ENCODE data around the gene PEX11G. TPM values are rescaled to one million over a fixed set of nuclear protein-coding genes. Genes with fewer than 3 reads are reported as not detected.

Gene PEX11G
- total RNA-seq, 3 donors from 2014 or later = 0.76 to 1.1 (median 0.90) TPM

GRCh38 chr19:7526059-7526929, 37.5 kb upstream of the PEX11G start:
- DNase-seq (no peak), ATAC-seq (no peak)
- H3K27me3 Mint-ChIP-seq (ENCODE audit: low read depth) = no peaks in the 10 kb centered on the region
- peaks cover 14% of the 10 kb centered on the region for H3K4me1 Mint-ChIP-seq (ENCODE audit: low read depth)
- no peaks in the 10 kb centered on the region for H3K9me3 Mint-ChIP-seq
- H3K36me3 Mint-ChIP-seq (ENCODE audit: insufficient read depth) = no peaks in the 10 kb centered on the region
- no peak overlapping the region for H3K4me3 Mint-ChIP-seq

GRCh38 chr19:7524992-7525739, 36.3 kb upstream of the PEX11G start:
- Mint-ChIP-seq H3K4me1 (ENCODE audit: low read depth) (peaks cover 14% of the 10 kb centered on the region), H3K27me3 (ENCODE audit: low read depth) (no peaks in the 10 kb centered on the region)
- ATAC-seq = no peak

GRCh38 chr19:7524523-7524922, 35.7 kb upstream of the PEX11G start:
- Mint-ChIP-seq H3K4me3 (no peak overlapping the region), H3K4me1 (ENCODE audit: low read depth) (peaks cover 14% of the 10 kb centered on the region), H3K9me3 (no peaks in the 10 kb centered on the region), H3K36me3 (ENCODE audit: insufficient read depth) (no peaks in the 10 kb centered on the region), H3K27me3 (ENCODE audit: low read depth) (no peaks in the 10 kb centered on the region)
- ATAC-seq (no peak), DNase-seq (no peak)

More at GRCh38 chr19:7524992-7525739, 36.3 kb upstream of the PEX11G start:
- DNase-seq = no peak
- Mint-ChIP-seq H3K4me3 (no peak overlapping the region), H3K36me3 (ENCODE audit: insufficient read depth) (no peaks in the 10 kb centered on the region), H3K9me3 (no peaks in the 10 kb centered on the region)

- no peaks in the 10 kb centered on the region for H3K9me3 Mint-ChIP-seq
- no peaks in the 10 kb centered on the region for H3K27me3 Mint-ChIP-seq (ENCODE audit: low read depth)
- DNase-seq = no peak
- H3K36me3 Mint-ChIP-seq (ENCODE audit: insufficient read depth) = no peaks in the 10 kb centered on the region
- H3K4me3 Mint-ChIP-seq = peak overlapping the region; percentile 75
- no peak for ATAC-seq
- H3K4me1 Mint-ChIP-seq (ENCODE audit: low read depth) = peaks cover 14% of the 10 kb centered on the region
Observed at GRCh38 chr19:7522923-7523667, 34.3 kb upstream of the PEX11G start.

- Mint-ChIP-seq H3K9me3 (no peaks in the 10 kb centered on the region), H3K27me3 (ENCODE audit: low read depth) (no peaks in the 10 kb centered on the region), H3K4me3 (peak within 1 kb of the TSS; percentile 77), H3K36me3 (ENCODE audit: insufficient read depth) (no peaks in the 10 kb centered on the region), H3K4me1 (ENCODE audit: low read depth) (peaks cover 16% of the 10 kb centered on the region)
- ATAC-seq (peak; percentile 94), DNase-seq (peak; percentile 100)
Observed at GRCh38 chr19:7522072-7522922, 33.5 kb upstream of the PEX11G start, which contains the start of gene MCOLN1. TSS of gene MCOLN1 (plus strand) at chr19:7522624. CDS start at chr19:7522751, 127 bp downstream.

GRCh38 chr19:7521551-7522071, 32.8 kb upstream of the PEX11G start:
- no peaks in the 10 kb centered on the region for H3K9me3 Mint-ChIP-seq
- ATAC-seq = no peak
- no peaks in the 10 kb centered on the region for H3K36me3 Mint-ChIP-seq (ENCODE audit: insufficient read depth)
- H3K4me3 Mint-ChIP-seq = peak overlapping the region; percentile 77
- H3K27me3 Mint-ChIP-seq (ENCODE audit: low read depth) = peaks cover 3% of the 10 kb centered on the region
- no peak for DNase-seq
- peaks cover 21% of the 10 kb centered on the region for H3K4me1 Mint-ChIP-seq (ENCODE audit: low read depth)

GRCh38 chr19:7520131-7521051, 31.6 kb upstream of the PEX11G start:
- Mint-ChIP-seq H3K9me3 (no peaks in the 10 kb centered on the region), H3K4me1 (ENCODE audit: low read depth) (peaks cover 26% of the 10 kb centered on the region), H3K4me3 (no peak overlapping the region), H3K36me3 (ENCODE audit: insufficient read depth) (no peaks in the 10 kb centered on the region), H3K27me3 (ENCODE audit: low read depth) (peaks cover 7% of the 10 kb centered on the region)
- DNase-seq = no peak
- ATAC-seq = no peak

- Mint-ChIP-seq H3K4me3 (no peak overlapping the region), H3K4me1 (ENCODE audit: low read depth) (peaks cover 28% of the 10 kb centered on the region), H3K9me3 (no peaks in the 10 kb centered on the region), H3K36me3 (ENCODE audit: insufficient read depth) (no peaks in the 10 kb centered on the region), H3K27me3 (ENCODE audit: low read depth) (peaks cover 9% of the 10 kb centered on the region)
- ATAC-seq = no peak
- DNase-seq = no peak
Observed at GRCh38 chr19:7519361-7520130, 30.7 kb upstream of the PEX11G start.

- H3K9me3 Mint-ChIP-seq = no peaks in the 10 kb centered on the region
- no peak for ATAC-seq
Observed at GRCh38 chr19:7516878-7517277, 28.0 kb upstream of the PEX11G start.

GRCh38 chr19:7516333-7516732, 27.5 kb upstream of the PEX11G start:
- H3K9me3 Mint-ChIP-seq = no peaks in the 10 kb centered on the region
- ATAC-seq (no peak), DNase-seq (no peak)
- peaks cover 14% of the 10 kb centered on the region for H3K4me1 Mint-ChIP-seq (ENCODE audit: low read depth)
- peaks cover 12% of the 10 kb centered on the region for H3K27me3 Mint-ChIP-seq (ENCODE audit: low read depth)
- H3K36me3 Mint-ChIP-seq (ENCODE audit: insufficient read depth) = no peaks in the 10 kb centered on the region
- H3K4me3 Mint-ChIP-seq = peak overlapping the region; percentile 74

More at GRCh38 chr19:7516878-7517277, 28.0 kb upstream of the PEX11G start:
- Mint-ChIP-seq H3K4me1 (ENCODE audit: low read depth) (peaks cover 17% of the 10 kb centered on the region), H3K36me3 (ENCODE audit: insufficient read depth) (no peaks in the 10 kb centered on the region), H3K27me3 (ENCODE audit: low read depth) (peaks cover 12% of the 10 kb centered on the region), H3K4me3 (peak overlapping the region; percentile 74)
- DNase-seq = no peak

- Mint-ChIP-seq H3K9me3 (no peaks in the 10 kb centered on the region), H3K4me3 (peak within 1 kb of the TSS; percentile 74), H3K36me3 (ENCODE audit: insufficient read depth) (no peaks in the 10 kb centered on the region), H3K27me3 (ENCODE audit: low read depth) (peaks cover 12% of the 10 kb centered on the region), H3K4me1 (ENCODE audit: low read depth) (peaks cover 14% of the 10 kb centered on the region)
- ATAC-seq = peak; percentile 89 to 93
- DNase-seq = no peak
Observed at GRCh38 chr19:7515645-7516151, 26.9 kb upstream of the PEX11G start, which contains the start of gene ZNF358. TSS of gene ZNF358 (plus strand) at chr19:7516103. CDS start at chr19:7519243, 3,140 bp downstream.

All from activated T-cell treated with anti-CD3 and anti-CD28 coated beads, Interleukin-2, amount 50 U/mL, for 4 hours (primary cell).